Transverse colon (tissue), 4 donors: ENCODE measurements around the gene CADPS. TPM values are rescaled to one million over a fixed set of nuclear protein-coding genes. Genes with fewer than 3 reads are reported as not detected.

ENCODE experiments used
- DNase-seq: peaks from one replicate; pipeline ENCODE4 v3.0.0-alpha.2; 2019
- H3K27ac ChIP-seq, 4 donors: fragments of 200-600 bp; sonication (generic); 2 replicates each; pipeline ENCODE4 v1.5.1; 2016 to 2018; ENCODE audit warnings: inconsistent platforms in 4 of 4
- H3K27me3 ChIP-seq: fragments of 200-600 bp; sonication (generic); 2 replicates; pipeline ENCODE4 v1.5.1; 2017; ENCODE audit warnings: inconsistent platforms
- H3K36me3 ChIP-seq, 4 donors: fragments of 200-600 bp; sonication (generic); 2 replicates each; pipeline ENCODE4 v1.5.1; 2017 to 2019; ENCODE audit warnings: inconsistent platforms in 4 of 4
- H3K4me1 ChIP-seq, 4 donors: fragments of 200-600 bp; sonication (generic); 2 replicates each; pipeline ENCODE4 v1.5.1; 2017 to 2020; ENCODE audit warnings: inconsistent platforms in 4 of 4
- H3K4me3 ChIP-seq, 4 donors: fragments of 200-600 bp; sonication (generic); 1 replicate in 1 of 4; 2 replicates in 3 of 4; pipeline versions ENCODE4 v1.5.1 to v1.6.1; 2017 to 2019; ENCODE audit warnings: inconsistent platforms in 4 of 4
- H3K9me3 ChIP-seq, 2 donors: fragments of 200-600 bp; sonication (generic); 2 replicates each; pipeline ENCODE4 v1.5.1; 2017 to 2019; ENCODE audit warnings: inconsistent platforms in 2 of 2
- EP300 ChIP-seq: sonication (generic); formaldehyde crosslinking; IDR thresholded peaks from one replicate; pipeline ENCODE4 v1.6.1; 2017; ENCODE audit warnings: antibody characterized with exemption, low read depth
- POLR2A ChIP-seq: fragments of 450-650 bp; IDR thresholded peaks from one replicate; pipeline ENCODE4 v1.6.1; 2016; ENCODE audit warnings: antibody characterized with exemption, mild to moderate bottlenecking, moderate library complexity
- POLR2AphosphoS5 ChIP-seq, 3 donors: sonication (generic); formaldehyde crosslinking; IDR thresholded peaks; one replicate each; pipeline ENCODE4 v1.6.1; 2016; ENCODE audit warnings: antibody characterized with exemption in 3 of 3
- WGBS, 2 donors: methylation state at CpG; one replicate each; pipeline ENCODE4 v1.1.5; 2018; ENCODE audit warnings: low coverage in 1 of 2; 5-methylcytosine and 5-hydroxymethylcytosine counted together
- in situ Hi-C, 4 donors: fragments of 200-750 bp; cut with MboI; loops; one replicate each; pipeline versions ENCODE4 v1.15.0 to v1.15.1; 2017; ENCODE audit warnings: low sequenced_read_pairs in 3 of 4, low pct_ligation_motif_present in 1 of 4, low pct_unique_long_range_greater_than_20kb in 1 of 4
- intact Hi-C: fragments of 100-400 bp; cut with DNase I; formaldehyde crosslinking; loops from one replicate; pipeline ENCODE4 v1.15.1; 2023; ENCODE audit warnings: low total_unique reads
- total RNA-seq, 4 donors: library from RNA; depleted of rRNA; stranded (reverse); fragments of >200 nt; gene quantifications; one replicate each; pipeline ENCODE4 v1.1.0, GENCODE V29; 2016
- TF ChIP-seq, protein P1 (sequence below), 5 experiments: fragments of 200-600 bp in 3 of 5; fragments of 450-650 bp in 2 of 5; sonication (generic) in 3 of 5; IDR thresholded peaks; 1 replicate in 2 of 5; 2 replicates in 3 of 5; pipeline ENCODE4 v1.5.1; 2016 to 2017; ENCODE audit warnings: antibody characterized with exemption in 5 of 5, inconsistent platforms in 3 of 5, mild to moderate bottlenecking in 2 of 5, moderate library complexity in 1 of 5

The CADPS gene
- total RNA-seq, 4 donors from 2014 or later = 1.9 to 22.7 (median 8.9) TPM

DNA sequence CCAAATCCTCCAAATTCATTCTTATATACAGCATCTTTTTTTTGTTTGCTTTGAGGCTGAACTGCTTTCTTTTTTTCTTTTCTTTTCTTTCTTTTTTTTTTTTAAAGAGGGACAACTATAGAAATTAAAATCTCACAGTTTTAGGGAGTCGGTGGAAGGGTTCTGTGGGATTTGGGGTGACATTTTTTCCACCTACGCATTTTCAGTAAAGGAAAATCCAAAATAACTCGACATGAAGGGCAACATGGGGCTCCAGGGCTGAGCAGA lies 498.8 kb downstream of the CADPS start:
- Histone ChIP-seq H3K4me1 (peaks cover 0 to 23% (median 0%) of the 10 kb centered on the region in 4 donors), H3K27me3 (peaks cover 100% of the 10 kb centered on the region), H3K9me3 (no peaks in the 10 kb centered on the region), H3K27ac (no peak overlapping the region), H3K4me3 (no peak overlapping the region), H3K36me3 (no peaks in the 10 kb centered on the region)
- 20 to 60% methylated on average over 1 to 3 of the region's 3 CpGs for WGBS, 2 donors
- no peak for DNase-seq
- intact Hi-C loops = no loop called here
- in situ Hi-C loops = no loop called here
- TF ChIP-seq POLR2A (no peak), EP300 (no peak), POLR2AphosphoS5 (IDR thresholded peaks at IDR 0.05) (no peak)
- TF ChIP-seq, protein P1, sequence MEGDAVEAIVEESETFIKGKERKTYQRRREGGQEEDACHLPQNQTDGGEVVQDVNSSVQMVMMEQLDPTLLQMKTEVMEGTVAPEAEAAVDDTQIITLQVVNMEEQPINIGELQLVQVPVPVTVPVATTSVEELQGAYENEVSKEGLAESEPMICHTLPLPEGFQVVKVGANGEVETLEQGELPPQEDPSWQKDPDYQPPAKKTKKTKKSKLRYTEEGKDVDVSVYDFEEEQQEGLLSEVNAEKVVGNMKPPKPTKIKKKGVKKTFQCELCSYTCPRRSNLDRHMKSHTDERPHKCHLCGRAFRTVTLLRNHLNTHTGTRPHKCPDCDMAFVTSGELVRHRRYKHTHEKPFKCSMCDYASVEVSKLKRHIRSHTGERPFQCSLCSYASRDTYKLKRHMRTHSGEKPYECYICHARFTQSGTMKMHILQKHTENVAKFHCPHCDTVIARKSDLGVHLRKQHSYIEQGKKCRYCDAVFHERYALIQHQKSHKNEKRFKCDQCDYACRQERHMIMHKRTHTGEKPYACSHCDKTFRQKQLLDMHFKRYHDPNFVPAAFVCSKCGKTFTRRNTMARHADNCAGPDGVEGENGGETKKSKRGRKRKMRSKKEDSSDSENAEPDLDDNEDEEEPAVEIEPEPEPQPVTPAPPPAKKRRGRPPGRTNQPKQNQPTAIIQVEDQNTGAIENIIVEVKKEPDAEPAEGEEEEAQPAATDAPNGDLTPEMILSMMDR (IDR thresholded peaks at IDR 0.05) = no peak

DNA sequence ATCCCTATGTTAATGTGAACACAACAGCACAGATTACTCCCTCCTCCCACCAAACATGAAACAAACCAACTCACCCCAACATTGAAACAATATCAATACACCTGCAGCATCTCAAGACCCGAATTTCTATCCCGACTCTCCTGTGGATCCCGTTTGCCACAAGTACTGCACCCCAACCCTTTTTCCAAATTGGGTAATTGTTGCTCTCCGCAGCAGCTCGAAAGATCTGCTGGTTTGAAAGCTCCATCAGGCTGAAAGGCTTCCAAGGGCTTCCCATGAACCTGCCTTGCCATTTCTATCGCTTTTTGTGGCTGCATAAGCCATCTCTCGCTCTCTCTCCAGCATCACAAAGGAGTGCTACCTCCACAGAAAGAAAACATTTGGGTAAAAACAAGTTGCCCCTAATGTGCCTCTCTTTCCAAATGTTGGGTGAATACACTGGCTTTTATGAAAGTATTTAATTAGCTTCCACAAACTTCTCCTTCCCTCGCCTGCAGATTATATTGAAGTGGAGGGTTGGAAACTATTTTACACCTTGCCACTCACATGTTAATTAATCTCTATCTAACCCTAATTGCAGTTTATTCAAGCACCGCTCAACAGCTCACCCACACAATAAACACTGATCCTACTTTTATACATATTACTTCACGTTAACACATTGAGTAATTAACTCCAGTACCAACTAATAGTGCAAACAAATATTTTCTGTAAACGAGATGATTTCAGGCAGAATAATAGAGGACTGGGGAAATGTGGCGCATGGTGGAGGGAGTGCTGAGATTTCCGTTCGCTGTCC lies 499.4 kb downstream of the CADPS start:
- no peaks in the 10 kb centered on the region for H3K36me3 ChIP-seq
- WGBS, 2 donors = 27 to 37% methylated on average over 11 to 14 of the region's 14 CpGs
- H3K27ac ChIP-seq = no peak overlapping the region
- TF ChIP-seq, protein P1 (IDR thresholded peaks at IDR 0.05) = no peak
- TF ChIP-seq EP300 = no peak
- TF ChIP-seq POLR2AphosphoS5 (IDR thresholded peaks at IDR 0.05) = no peak
- no peak for TF ChIP-seq POLR2A
- no peak for DNase-seq
- peaks cover 0 to 23% (median 0%) of the 10 kb centered on the region in 4 donors for H3K4me1 ChIP-seq
- peaks cover 100% of the 10 kb centered on the region for H3K27me3 ChIP-seq
- in situ Hi-C loops (no loop called here), intact Hi-C loops (no loop called here)
- H3K4me3 ChIP-seq = no peak overlapping the region
- H3K9me3 ChIP-seq = no peaks in the 10 kb centered on the region

DNA sequence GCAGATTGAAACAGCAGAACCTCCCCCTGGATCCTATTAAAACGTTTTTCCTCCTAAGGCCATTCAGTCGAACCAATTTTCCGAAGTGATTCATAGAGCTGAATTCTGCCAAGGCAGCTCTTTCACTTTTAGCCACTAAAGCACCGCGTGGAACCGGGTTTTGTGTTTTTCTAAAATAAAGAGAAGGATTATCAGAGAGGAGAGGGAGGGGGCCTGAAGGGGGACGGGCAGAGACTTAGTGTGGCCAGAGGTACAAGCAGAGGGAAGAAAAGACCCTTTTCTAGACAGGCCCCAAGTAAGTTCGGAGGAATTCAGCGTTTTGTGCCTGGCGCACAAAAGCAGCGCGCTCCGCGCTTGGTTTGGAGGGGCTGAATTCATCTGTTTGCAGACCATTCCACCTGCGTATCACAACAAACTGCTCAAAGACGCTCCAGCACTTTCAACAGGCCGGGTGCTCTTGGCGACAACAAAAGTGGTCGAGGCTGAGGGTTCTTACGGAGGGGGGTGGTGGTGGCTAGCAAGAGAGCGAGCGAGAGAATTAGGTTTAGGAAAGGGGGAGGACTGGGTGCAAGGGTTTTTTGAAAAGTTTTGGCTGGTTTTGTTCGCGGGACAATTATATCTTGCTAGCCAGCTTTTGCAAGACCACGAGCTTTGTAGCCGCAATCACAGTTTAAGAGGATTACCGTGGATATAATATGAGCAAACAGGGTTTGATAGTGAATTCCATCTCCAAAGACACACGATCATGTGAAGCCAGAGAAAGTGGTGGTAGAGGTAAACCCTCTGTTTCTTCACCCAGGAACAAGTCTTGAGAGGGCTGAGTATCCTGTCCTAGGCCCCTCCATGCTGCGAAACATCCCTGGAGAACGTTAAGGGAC lies 500.6 kb downstream of the CADPS start:
- H3K36me3 ChIP-seq = no peaks in the 10 kb centered on the region
- H3K27me3 ChIP-seq = peaks cover 100% of the 10 kb centered on the region
- WGBS, 2 donors = 13 to 14% methylated on average over 15 to 30 of the region's 30 CpGs
- intact Hi-C loops (no loop called here), in situ Hi-C loops (no loop called here)
- no peaks in the 10 kb centered on the region for H3K9me3 ChIP-seq
- TF ChIP-seq EP300 (no peak), POLR2A (no peak), POLR2AphosphoS5 (IDR thresholded peaks at IDR 0.05) (no peak)
- TF ChIP-seq, protein P1 (IDR thresholded peaks at IDR 0.05) = no peak
- H3K27ac ChIP-seq = no peak overlapping the region
- DNase-seq = no peak
- H3K4me1 ChIP-seq = peaks cover 0 to 27% (median under 1%) of the 10 kb centered on the region in 4 donors
- peak overlapping the region in 1 of 4 donors; percentile 26 for H3K4me3 ChIP-seq

DNA sequence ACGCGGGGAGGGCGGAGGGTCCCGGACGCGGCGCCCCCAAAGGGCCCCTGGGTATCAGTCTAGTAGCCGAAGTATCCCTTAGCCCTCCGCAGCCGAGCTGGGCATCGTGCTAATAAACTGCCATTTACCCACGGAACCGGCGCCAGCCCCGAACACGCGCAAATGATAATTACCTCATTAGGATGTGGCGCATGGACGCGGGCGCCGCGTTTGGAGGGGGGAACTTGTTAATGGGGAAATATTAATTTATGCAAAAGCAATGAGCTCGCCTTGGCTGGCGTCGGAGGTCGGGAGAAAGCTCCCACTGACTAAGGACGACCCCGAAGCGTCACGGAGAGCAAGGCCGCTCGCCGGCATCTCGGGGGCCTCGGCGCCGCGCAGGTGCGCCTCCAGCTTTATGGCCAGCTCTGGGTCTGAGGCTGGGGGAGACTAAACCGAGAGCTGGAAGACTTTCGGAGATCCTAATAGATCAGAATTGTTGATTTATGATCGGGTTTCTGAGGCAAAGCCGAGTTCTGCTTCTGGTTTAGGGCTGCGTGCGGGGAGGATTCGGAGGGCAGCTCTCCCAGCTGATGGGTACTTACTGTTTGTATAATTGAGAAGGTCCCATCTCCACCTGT lies 501.4 kb downstream of the CADPS start:
- Histone ChIP-seq H3K4me1 (peaks cover 0 to 33% (median 4%) of the 10 kb centered on the region in 4 donors), H3K27me3 (peaks cover 100% of the 10 kb centered on the region), H3K27ac (no peak overlapping the region), H3K4me3 (peak overlapping the region in 1 of 4 donors; percentile 26), H3K9me3 (no peaks in the 10 kb centered on the region), H3K36me3 (no peaks in the 10 kb centered on the region)
- in situ Hi-C loops (no loop called here), intact Hi-C loops (no loop called here)
- TF ChIP-seq POLR2AphosphoS5 (IDR thresholded peaks at IDR 0.05) = no peak
- DNase-seq = no peak
- WGBS, 2 donors = 17% methylated on average over 47 of the region's 47 CpGs; no CpG with 5 or more reads in 1 of the 2 donors
